T-helper 2 cell treated with Interferon-gamma antibody and Interleukin-4, amounts not matched to agents 5 μg/mL and 100 μg/mL, for 36 hours (primary cell): ENCODE results near the gene CCDC57.

Experiments
- DNase-seq: peaks from one replicate; pipeline ENCODE4 v3.0.0; 2021; ENCODE audit warnings: low spot score
- H3K27ac Mint-ChIP-seq: one replicate; pipeline ENCODE4 v1.8.0; 2021; ENCODE audit warnings: mild to moderate bottlenecking, mixed read lengths
- H3K27me3 Mint-ChIP-seq: one replicate; pipeline ENCODE4 v1.8.0; 2021; ENCODE audit warnings: low read depth, mixed read lengths
- H3K36me3 Mint-ChIP-seq: one replicate; pipeline ENCODE4 v1.8.0; 2021; ENCODE audit warnings: low read depth, mixed read lengths
- H3K4me1 Mint-ChIP-seq: one replicate; pipeline ENCODE4 v1.8.0; 2021; ENCODE audit warnings: low read depth, mixed read lengths
- H3K4me3 Mint-ChIP-seq: one replicate; pipeline ENCODE4 v1.8.0; 2022; ENCODE audit warnings: mild to moderate bottlenecking, moderate library complexity, mixed read lengths
- H3K9me3 Mint-ChIP-seq: one replicate; pipeline ENCODE4 v1.8.0; 2021; ENCODE audit warnings: mixed read lengths

Gene CCDC57

DNA sequence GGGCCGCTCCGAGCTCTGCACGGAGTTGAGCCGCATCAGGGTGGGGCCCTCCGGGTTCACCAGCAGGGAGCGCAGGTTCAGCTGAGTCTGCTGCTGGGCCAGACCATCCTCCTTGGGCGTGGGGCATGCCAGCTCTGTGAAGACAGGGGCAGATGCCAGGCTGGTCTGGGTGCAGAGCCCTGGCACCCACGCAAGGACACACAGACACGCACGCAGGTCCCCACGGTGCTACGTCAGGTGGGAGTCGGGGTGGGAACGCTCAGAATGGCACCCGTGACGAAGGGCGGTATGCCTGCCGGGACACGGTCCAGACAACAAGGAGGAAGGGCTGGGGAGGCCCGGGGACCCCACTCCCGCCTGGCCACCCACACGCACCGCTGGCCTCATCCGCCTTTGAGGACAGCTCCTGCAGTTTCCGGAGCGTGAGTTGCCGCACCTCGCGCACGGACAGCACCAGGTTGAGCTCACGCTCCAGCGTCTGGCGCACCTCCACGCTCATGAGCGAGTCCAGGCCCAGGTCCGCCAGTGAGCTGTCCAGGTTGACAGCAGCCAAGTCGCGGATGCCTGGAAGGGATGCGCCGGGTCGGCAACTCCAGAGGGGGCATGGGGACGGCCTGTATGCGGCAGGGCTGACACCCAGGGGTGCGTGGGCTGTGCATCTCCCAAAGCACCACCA lies 131.7 kb downstream of the CCDC57 start:
- Mint-ChIP-seq H3K9me3 (no peaks in the 10 kb centered on the region), H3K27me3 (no peaks in the 10 kb centered on the region), H3K4me3 (no peak overlapping the region), H3K36me3 (peaks cover 11% of the 10 kb centered on the region), H3K4me1 (no peaks in the 10 kb centered on the region), H3K27ac (no peak overlapping the region)
- DNase-seq, result no peak

- Mint-ChIP-seq H3K27ac (no peak overlapping the region), H3K9me3 (no peaks in the 10 kb centered on the region), H3K27me3 (no peaks in the 10 kb centered on the region), H3K4me1 (no peaks in the 10 kb centered on the region), H3K36me3 (peaks cover 11% of the 10 kb centered on the region), H3K4me3 (no peak overlapping the region)
- DNase-seq, result no peak
Measured at GRCh38 chr17:82080048-82080788, 132.4 kb downstream of the CCDC57 start.

- H3K9me3 Mint-ChIP-seq, result no peaks in the 10 kb centered on the region
- no peak overlapping the region for H3K4me3 Mint-ChIP-seq
- no peak overlapping the region for H3K27ac Mint-ChIP-seq
- no peaks in the 10 kb centered on the region for H3K4me1 Mint-ChIP-seq
- H3K27me3 Mint-ChIP-seq, result no peaks in the 10 kb centered on the region
- no peak for DNase-seq
- peaks cover 11% of the 10 kb centered on the region for H3K36me3 Mint-ChIP-seq
Measured at GRCh38 chr17:82079001-82079677, 133.5 kb downstream of the CCDC57 start.

DNA sequence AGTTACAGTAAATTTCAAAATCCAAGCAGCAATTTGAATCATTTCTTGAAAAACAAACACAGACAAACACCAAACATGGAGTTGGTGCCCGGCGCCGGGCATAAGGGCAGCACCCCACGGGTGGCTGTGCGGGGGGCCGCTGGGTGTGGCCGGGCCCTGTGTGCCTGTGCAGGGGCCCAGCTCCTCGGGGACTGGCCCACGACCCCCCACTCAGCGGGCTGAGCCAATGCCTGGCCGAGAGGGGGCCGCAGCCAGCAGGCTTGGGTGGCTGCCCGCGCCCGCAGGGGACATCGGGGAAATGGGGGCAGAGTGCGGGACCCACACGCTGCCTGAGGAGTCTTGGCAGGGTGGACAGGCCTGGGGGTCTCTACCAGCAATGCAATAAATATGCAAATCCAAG lies 134.2 kb downstream of the CCDC57 start:
- H3K4me1 Mint-ChIP-seq, result no peaks in the 10 kb centered on the region
- H3K27ac Mint-ChIP-seq, result no peak overlapping the region
- H3K4me3 Mint-ChIP-seq, result no peak overlapping the region
- no peak for DNase-seq
- H3K9me3 Mint-ChIP-seq, result no peaks in the 10 kb centered on the region
- H3K36me3 Mint-ChIP-seq, result peaks cover 11% of the 10 kb centered on the region
- peaks cover 2% of the 10 kb centered on the region for H3K27me3 Mint-ChIP-seq

GRCh38 chr17:82077617-82078358 lies 134.9 kb downstream of the CCDC57 start:
- peaks cover 3% of the 10 kb centered on the region for H3K27me3 Mint-ChIP-seq
- no peak overlapping the region for H3K27ac Mint-ChIP-seq
- H3K4me1 Mint-ChIP-seq, result no peaks in the 10 kb centered on the region
- peaks cover 11% of the 10 kb centered on the region for H3K36me3 Mint-ChIP-seq
- H3K9me3 Mint-ChIP-seq, result no peaks in the 10 kb centered on the region
- H3K4me3 Mint-ChIP-seq, result no peak overlapping the region
- no peak for DNase-seq

GRCh38 chr17:82076785-82077591 lies 135.7 kb downstream of the CCDC57 start:
- Mint-ChIP-seq H3K27ac (no peak overlapping the region), H3K27me3 (peaks cover 6% of the 10 kb centered on the region), H3K4me1 (no peaks in the 10 kb centered on the region), H3K4me3 (no peak overlapping the region), H3K9me3 (no peaks in the 10 kb centered on the region), H3K36me3 (peaks cover 11% of the 10 kb centered on the region)
- no peak for DNase-seq

DNA sequence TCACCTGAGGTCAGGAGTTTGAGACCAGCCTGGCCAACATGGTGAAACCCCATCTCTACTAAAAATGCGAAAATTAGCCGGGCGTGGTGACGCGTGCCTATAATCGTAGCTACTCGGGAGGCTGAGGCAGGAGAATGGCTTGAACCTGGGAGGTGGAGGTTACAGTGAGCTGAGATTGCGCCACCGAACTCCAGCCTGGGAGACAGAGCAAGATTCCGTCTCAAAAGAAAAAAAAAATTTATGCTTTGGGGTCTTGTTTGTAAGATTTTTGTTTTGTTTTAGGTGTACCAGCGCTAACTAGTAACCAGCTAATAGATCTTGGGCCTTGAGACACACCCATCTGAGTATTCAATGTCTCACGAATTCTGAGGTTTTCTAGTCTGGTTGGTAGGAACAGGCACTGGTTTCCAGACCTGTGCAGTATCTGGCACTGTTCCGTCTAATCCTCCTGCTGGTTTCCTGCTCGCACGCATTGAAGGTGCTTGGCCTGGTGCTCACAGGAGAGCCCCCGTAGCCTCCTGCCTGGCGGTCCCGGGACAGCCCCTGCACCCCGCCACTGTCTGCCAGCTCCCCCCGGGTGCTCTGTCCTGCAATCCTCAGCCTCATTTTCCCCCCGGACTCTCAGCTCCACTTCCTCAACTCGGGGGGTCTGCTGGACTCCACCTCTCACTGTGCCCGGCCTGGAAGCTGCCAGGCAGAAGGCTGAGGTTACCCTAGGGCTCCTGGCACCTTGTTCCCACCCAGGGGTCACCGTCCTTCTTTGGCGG lies 136.4 kb downstream of the CCDC57 start:
- no peak overlapping the region for H3K27ac Mint-ChIP-seq
- H3K4me3 Mint-ChIP-seq, result no peak overlapping the region
- H3K36me3 Mint-ChIP-seq, result peaks cover 11% of the 10 kb centered on the region
- peaks cover 6% of the 10 kb centered on the region for H3K27me3 Mint-ChIP-seq
- no peaks in the 10 kb centered on the region for H3K4me1 Mint-ChIP-seq
- no peak for DNase-seq
- no peaks in the 10 kb centered on the region for H3K9me3 Mint-ChIP-seq

- H3K4me1 Mint-ChIP-seq, result no peaks in the 10 kb centered on the region
- H3K27ac Mint-ChIP-seq, result no peak overlapping the region
- no peak overlapping the region for H3K4me3 Mint-ChIP-seq
- H3K36me3 Mint-ChIP-seq, result peaks cover 3% of the 10 kb centered on the region
- peaks cover 8% of the 10 kb centered on the region for H3K27me3 Mint-ChIP-seq
- DNase-seq, result no peak
- H3K9me3 Mint-ChIP-seq, result no peaks in the 10 kb centered on the region
Measured at GRCh38 chr17:82073446-82073845, 139.2 kb downstream of the CCDC57 start.

GRCh38 chr17:82072827-82073226 lies 139.8 kb downstream of the CCDC57 start:
- no peak overlapping the region for H3K27ac Mint-ChIP-seq
- H3K9me3 Mint-ChIP-seq, result no peaks in the 10 kb centered on the region
- H3K36me3 Mint-ChIP-seq, result no peaks in the 10 kb centered on the region
- no peaks in the 10 kb centered on the region for H3K4me1 Mint-ChIP-seq
- H3K4me3 Mint-ChIP-seq, result no peak overlapping the region
- DNase-seq, result no peak
- peaks cover 8% of the 10 kb centered on the region for H3K27me3 Mint-ChIP-seq

DNA sequence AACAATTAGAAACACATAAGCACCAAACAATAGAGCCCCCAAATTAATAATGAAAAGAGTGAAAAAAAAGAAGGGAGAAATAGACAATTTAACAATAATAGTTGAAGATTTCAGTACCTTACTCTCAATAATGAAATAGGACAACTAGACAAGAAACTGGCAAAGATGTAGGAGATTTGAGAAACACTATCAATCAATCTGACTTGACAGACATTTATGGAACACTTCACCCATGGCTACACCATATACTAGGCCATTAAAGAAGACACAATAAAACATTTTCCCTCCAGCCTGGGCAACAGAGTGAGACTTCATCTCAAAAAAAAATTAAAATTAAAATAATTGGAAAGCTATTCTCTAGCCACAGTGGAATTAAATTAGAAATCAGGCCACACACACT lies 142.0 kb downstream of the CCDC57 start:
- Mint-ChIP-seq H3K36me3 (peaks cover 1% of the 10 kb centered on the region), H3K27ac (no peak overlapping the region), H3K4me1 (no peaks in the 10 kb centered on the region), H3K27me3 (peaks cover 8% of the 10 kb centered on the region), H3K9me3 (no peaks in the 10 kb centered on the region), H3K4me3 (no peak overlapping the region)
- no peak for DNase-seq

GRCh38 chr17:82065638-82066303 lies 146.9 kb downstream of the CCDC57 start, which contains the start of gene DUS1L:
TSS of gene DUS1L (minus strand) at chr17:82065804. CDS start at chr17:82065059, 745 bp downstream.
- Mint-ChIP-seq H3K9me3 (no peaks in the 10 kb centered on the region), H3K4me1 (peaks cover 1% of the 10 kb centered on the region)

DNA sequence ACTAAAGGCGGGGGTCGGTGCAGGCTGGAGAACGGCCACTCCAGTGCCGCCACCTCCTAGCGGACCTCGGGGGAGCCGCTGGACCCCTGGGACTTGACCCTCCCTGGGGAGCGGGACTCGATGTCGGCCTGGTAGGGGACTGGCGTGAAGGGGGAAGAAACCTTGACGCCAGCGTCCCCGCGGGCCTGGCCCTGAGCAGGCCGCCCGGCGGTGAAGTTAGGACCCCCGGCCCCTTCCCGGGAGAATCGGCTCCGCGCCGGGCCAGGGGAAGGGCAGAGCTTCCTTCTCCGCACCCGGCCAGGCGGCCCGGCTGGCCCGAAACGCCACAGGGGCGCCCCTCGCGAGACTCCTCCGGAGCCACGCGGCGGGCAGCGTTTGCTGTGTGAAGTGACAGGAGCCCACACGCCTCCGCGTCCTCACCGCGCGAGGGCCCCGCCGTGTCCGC lies 147.4 kb downstream of the CCDC57 start:
- Mint-ChIP-seq H3K27me3 (no peaks in the 10 kb centered on the region), H3K9me3 (no peaks in the 10 kb centered on the region), H3K36me3 (peaks cover 3% of the 10 kb centered on the region), H3K4me3 (peak overlapping the region; percentile 69), H3K27ac (peak overlapping the region; percentile 26), H3K4me1 (peaks cover 1% of the 10 kb centered on the region)
- no peak for DNase-seq

More at GRCh38 chr17:82065638-82066303, 146.9 kb downstream of the CCDC57 start, which contains the start of gene DUS1L:
- Mint-ChIP-seq H3K4me3 (peak within 1 kb of the TSS; percentile 86), H3K27me3 (peaks cover 3% of the 10 kb centered on the region), H3K27ac (peak within 1 kb of the TSS; percentile 90), H3K36me3 (peaks cover 1% of the 10 kb centered on the region)
- peak; percentile 74 for DNase-seq
